Heart left ventricle (tissue), 16 donors: ENCODE data around the gene E2F1. TPM values are rescaled to one million over a fixed set of nuclear protein-coding genes. Genes with fewer than 3 reads are reported as not detected.

ENCODE experiments used
- ATAC-seq, 4 donors: fragments of 200-7000 bp; cut with Tn5 transposase; one replicate each; pipeline ENCODE4 v1.9.1; 2020 to 2022; ENCODE audit warnings: moderate library complexity in 4 of 4, mild to moderate bottlenecking in 3 of 4, moderate number of reproducible peaks in 1 of 4
- DNase-seq, 5 donors: peaks; one replicate each; pipeline ENCODE4 v3.0.0-alpha.2; 2020
- H3K27ac ChIP-seq, 12 donors: fragments of 200-600 bp; sonication (generic) in 4 of 12; one replicate each; pipeline versions ENCODE4 v1.5.0 to v1.8.0; 2016 to 2022; ENCODE audit warnings: mild to moderate bottlenecking in 2 of 12
- H3K27me3 ChIP-seq, 9 donors: fragments of 200-600 bp; sonication (generic) in 2 of 9; one replicate each; pipeline versions ENCODE4 v1.5.1 to v1.8.0; 2016 to 2022; ENCODE audit warnings: mild to moderate bottlenecking in 3 of 9
- H3K36me3 ChIP-seq, 9 donors: fragments of 200-600 bp; sonication (generic) in 2 of 9; one replicate each; pipeline versions ENCODE4 v1.5.0 to v1.8.0; 2018 to 2022; ENCODE audit warnings: mild to moderate bottlenecking in 2 of 9
- H3K4me1 ChIP-seq, 12 donors: fragments of 200-600 bp; sonication (generic) in 4 of 12; one replicate each; pipeline versions ENCODE4 v1.5.0 to v1.8.0; 2016 to 2022; ENCODE audit warnings: mild to moderate bottlenecking in 3 of 12
- H3K4me3 ChIP-seq, 12 donors: fragments of 200-600 bp; sonication (generic) in 4 of 12; one replicate each; pipeline versions ENCODE4 v1.5.0 to v1.8.0; 2017 to 2022; ENCODE audit warnings: mild to moderate bottlenecking in 9 of 12, moderate library complexity in 4 of 12
- H3K9me3 ChIP-seq, 12 donors: fragments of 200-600 bp; sonication (generic) in 4 of 12; one replicate each; pipeline versions ENCODE4 v1.5.0 to v1.8.0; 2016 to 2022; ENCODE audit warnings: mild to moderate bottlenecking in 1 of 12
- POLR2A ChIP-seq, 2 donors: fragments of 450-650 bp; IDR thresholded peaks; one replicate each; pipeline ENCODE4 v1.6.1; 2017; ENCODE audit warnings: antibody characterized with exemption in 2 of 2, mild to moderate bottlenecking in 2 of 2, moderate library complexity in 2 of 2
- WGBS, 4 donors: extraction: QIAGEN DNeasy Blood & Tissue Kit in 2 of 4; methylation state at CpG; one replicate each; pipeline versions ENCODE4 v1.1.5 to v1.1.7; 2013 to 2018; 5-methylcytosine and 5-hydroxymethylcytosine counted together
- intact Hi-C, 10 donors: fragments of 100-400 bp; cut with DNase I; formaldehyde crosslinking; loops; one replicate each; pipeline versions ENCODE4 v1.11.1 to v1.14.2; 2022
- polyA plus RNA-seq, 2 donors: library from polyadenylated mRNA; stranded (reverse); fragments of 200-250 nt; gene quantifications; one replicate each; pipeline ENCODE4 v1.2.3, GENCODE V29; 2013
- total RNA-seq, 9 donors: library from RNA; depleted of rRNA in 2 of 9; stranded (reverse); fragments of >200 nt in 2 of 9; fragmentation: NEBNext Ultra II Directional in 3 of 9; extraction: Animal tissue kit (Norgen Biotek cat#: 25700) in 3 of 9; gene quantifications; one replicate each; pipeline versions ENCODE4 v1.1.0 to v1.2.4, GENCODE V29; 2016 to 2023
- TF ChIP-seq, protein P1 (sequence below), 12 donors: fragments of 200-600 bp; sonication (generic) in 4 of 12; IDR thresholded peaks; one replicate each; pipeline versions ENCODE4 v1.5.0 to v1.8.0; 2018 to 2022; ENCODE audit warnings: antibody characterized with exemption in 12 of 12, mild to moderate bottlenecking in 5 of 12
- donor health status: ischemic (EF 13 %, LVEDD 7.1; RV severe dilation, severe dysfunction).
- donor health status: healthy with polysubstance abuse.
- donor health status: DM: no; HTN: yes; CAD: no.
- donor health status: DM: no; HTN: no; CAD: no.
- donor health status: ischemic (EF 25% LVEDD 6.9; RV normal size, moderate dysfunction).
- donor health status: ischemic (EF 25% LVEDD 5.7; RV mildly dilated, moderate dysfunction).
- donor health status: healthy.
- donor health status: DM: yes; HTN: yes; CAD: no.
- donor health status: ischemic (EF 35%, LVEDD 5.7; RV mildly dilated, moderate dysfunction).
- donor health status: nonischemic (EF 11% LVEDD 7.7; RV severe dilation, severe dysfunction).
- donor health status: DM: yes; HTN: yes; CAD: no.
- donor health status: PGD.
- donor health status: ischemic (EF 29% LVEDD 5.4; RV normal size, mild dysfunction).
- donor health status: nonischemic (EF 23%, LVEDD 6.1; RV moderate dilation, normal function).

The E2F1 gene
- total and polyA plus RNA-seq, 11 donors: 0.32 to 6.4 (median 1.1) TPM

DNA sequence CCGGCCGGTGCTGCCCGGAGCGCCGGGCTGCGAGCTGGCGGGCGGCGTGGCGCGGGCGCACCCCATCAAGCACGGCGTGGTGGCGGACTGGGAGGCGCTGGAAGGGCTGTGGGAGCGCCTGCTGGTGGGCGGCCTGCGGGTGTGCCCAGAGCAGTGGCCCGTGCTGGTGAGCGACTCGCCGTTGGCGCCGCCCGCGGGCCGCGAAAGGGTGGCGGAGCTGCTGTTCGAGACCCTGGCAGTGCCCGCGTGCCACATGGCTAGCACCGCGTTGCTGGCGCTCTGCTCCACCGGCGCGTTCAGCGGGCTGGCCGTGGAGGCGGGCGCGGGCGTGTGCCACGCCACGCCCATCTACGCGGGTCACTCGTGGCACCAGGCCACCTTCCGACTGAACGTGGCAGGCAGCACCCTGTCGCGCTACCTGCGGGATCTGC is 18.9 kb downstream of the E2F1 start:
- intact Hi-C loops: loop anchor here in 5 of 10 donors (5.0 kb wide), 4 partner anchors 65 to 265 kb away; partner anchors contain the start of genes CDK5RAP1 (in 1 of the 5) and ZNF341 (in 1 of the 5)
- no peaks in the 10 kb centered on the region for H3K27me3 ChIP-seq
- H3K4me3 ChIP-seq: peak overlapping the region; percentile 19 to 74 (median 62)
- peaks cover 0 to 34% (median 8%) of the 10 kb centered on the region in 9 donors for H3K36me3 ChIP-seq
- whole genome bisulfite sequencing, 4 donors: 3 to 13% (median 10%) methylated on average over 6 to 55 of the region's 55 CpGs
- H3K27ac ChIP-seq: peak overlapping the region; percentile 25 to 94 (median 84)
- ATAC-seq (peak in 2 of 4 donors; percentile 17 to 18), DNase-seq (peak in 4 of 5 donors; percentile 46 to 83 (median 62))
- TF ChIP-seq POLR2A (IDR thresholded peaks at IDR 0.05): no peak
- TF ChIP-seq, protein P1, sequence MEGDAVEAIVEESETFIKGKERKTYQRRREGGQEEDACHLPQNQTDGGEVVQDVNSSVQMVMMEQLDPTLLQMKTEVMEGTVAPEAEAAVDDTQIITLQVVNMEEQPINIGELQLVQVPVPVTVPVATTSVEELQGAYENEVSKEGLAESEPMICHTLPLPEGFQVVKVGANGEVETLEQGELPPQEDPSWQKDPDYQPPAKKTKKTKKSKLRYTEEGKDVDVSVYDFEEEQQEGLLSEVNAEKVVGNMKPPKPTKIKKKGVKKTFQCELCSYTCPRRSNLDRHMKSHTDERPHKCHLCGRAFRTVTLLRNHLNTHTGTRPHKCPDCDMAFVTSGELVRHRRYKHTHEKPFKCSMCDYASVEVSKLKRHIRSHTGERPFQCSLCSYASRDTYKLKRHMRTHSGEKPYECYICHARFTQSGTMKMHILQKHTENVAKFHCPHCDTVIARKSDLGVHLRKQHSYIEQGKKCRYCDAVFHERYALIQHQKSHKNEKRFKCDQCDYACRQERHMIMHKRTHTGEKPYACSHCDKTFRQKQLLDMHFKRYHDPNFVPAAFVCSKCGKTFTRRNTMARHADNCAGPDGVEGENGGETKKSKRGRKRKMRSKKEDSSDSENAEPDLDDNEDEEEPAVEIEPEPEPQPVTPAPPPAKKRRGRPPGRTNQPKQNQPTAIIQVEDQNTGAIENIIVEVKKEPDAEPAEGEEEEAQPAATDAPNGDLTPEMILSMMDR (IDR thresholded peaks at IDR 0.05): no peak
- no peaks in the 10 kb centered on the region for H3K9me3 ChIP-seq
- H3K4me1 ChIP-seq: peaks cover 3 to 63% (median 37%) of the 10 kb centered on the region in 12 donors

DNA sequence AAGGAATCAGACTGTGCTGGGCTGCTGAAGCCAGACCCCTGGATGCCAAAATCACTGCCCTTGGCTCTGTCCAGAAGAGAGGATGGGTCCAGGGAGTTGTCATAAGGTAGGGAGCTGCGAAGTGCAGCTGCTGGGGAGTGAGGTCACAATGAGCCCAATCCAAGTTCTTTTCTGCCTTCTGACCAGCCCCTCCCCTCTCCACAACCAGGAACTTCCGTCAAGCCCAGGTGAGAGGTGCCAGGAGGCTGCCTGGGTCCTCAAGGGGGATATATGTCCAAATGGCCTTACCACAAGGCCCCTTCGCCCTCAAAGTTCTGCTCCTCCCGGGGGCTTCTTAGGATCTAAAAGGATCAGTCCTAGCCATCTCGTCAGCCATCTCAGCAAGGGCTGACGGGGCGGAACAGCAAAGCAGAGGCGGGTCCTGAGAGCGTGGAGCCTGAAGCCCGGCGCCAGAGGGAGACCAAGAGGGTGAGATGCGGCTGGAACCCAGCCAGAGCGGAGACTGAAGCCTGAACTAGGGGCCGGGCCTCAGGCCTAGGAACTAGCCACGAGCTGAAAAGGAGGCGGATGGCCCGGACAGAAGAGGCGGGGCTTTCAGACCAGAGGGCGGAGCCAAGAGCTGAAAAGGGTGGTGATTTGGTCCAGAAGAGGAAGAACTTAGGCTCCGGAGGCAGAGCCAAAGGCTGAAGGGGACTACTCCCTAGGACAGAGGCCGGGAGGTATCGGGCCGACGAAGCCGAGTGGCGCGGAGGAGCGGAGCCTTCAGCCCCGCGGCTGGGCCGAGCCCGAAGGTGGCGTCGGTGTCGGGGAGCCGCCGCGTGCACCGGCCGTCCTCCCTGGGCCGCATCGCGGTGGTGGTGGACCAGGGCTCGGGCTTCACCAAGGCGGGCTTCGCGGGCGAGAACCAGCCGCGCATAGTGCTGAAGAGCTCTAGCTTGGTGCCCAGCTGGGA is 19.6 kb downstream of the E2F1 start, which contains the start of gene ACTL10:
ACTL10 (plus strand) TSS at position 651 of the 952 bp plus-strand sequence. CDS start 555 bp downstream, outside the sequence.
- 2 to 14% (median 5%) methylated on average over 29 to 50 of the region's 50 CpGs for WGBS, 4 donors
- intact Hi-C loops: loop anchor here in 5 of 10 donors (5.0 kb wide), 4 partner anchors 66 to 264 kb away; partner anchors contain the start of genes CDK5RAP1 (in 1 of the 5) and ZNF341 (in 1 of the 5)
- H3K4me3 ChIP-seq: peak within 1 kb of the TSS; percentile 19 to 74 (median 62)
- H3K36me3 ChIP-seq: peaks cover 0 to 27% (median 8%) of the 10 kb centered on the region in 9 donors
- peaks cover 3 to 62% (median 36%) of the 10 kb centered on the region in 12 donors for H3K4me1 ChIP-seq
- no peaks in the 10 kb centered on the region for H3K27me3 ChIP-seq
- H3K9me3 ChIP-seq: no peaks in the 10 kb centered on the region
- peak within 1 kb of the TSS; percentile 25 to 94 (median 84) for H3K27ac ChIP-seq
- TF ChIP-seq, protein P1 (IDR thresholded peaks at IDR 0.05): peak in 8 of 12 donors; percentile 9 to 66 (median 32)
- peak in 1 of 2 donors; percentile 97 for TF ChIP-seq POLR2A (IDR thresholded peaks at IDR 0.05)
- peak; percentile 97 to 99 (median 97) for DNase-seq
- peak; percentile 76 to 86 (median 82) for ATAC-seq

DNA sequence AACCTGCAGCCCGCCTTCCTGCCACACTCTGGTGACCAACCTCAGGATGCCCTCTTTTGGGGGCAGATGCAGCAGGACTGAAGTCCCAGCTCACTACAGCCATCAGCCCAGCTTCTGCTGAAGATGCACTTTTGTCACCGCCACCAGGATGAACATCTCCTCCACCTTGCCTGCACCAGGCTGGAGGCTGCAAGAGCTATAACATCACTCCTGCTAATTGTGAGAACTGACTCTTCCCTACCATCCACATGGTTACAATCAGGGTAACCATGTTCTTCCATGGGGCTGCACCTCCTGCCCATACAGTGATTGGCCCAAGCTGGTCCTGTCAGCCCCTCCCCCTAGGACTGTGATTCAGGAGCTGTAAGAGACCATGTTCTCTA is 21.4 kb downstream of the E2F1 start:
- Histone ChIP-seq H3K36me3 (peaks cover 0 to 20% (median 12%) of the 10 kb centered on the region in 9 donors), H3K4me3 (no peak overlapping the region), H3K9me3 (no peaks in the 10 kb centered on the region), H3K4me1 (peaks cover 3 to 52% (median 35%) of the 10 kb centered on the region in 12 donors), H3K27ac (peak overlapping the region in 1 of 12 donors; percentile 93), H3K27me3 (no peaks in the 10 kb centered on the region)
- DNase-seq: peak in 1 of 5 donors; percentile 26
- intact Hi-C loops: loop anchor here in 5 of 10 donors (5.0 kb wide), 4 partner anchors 68 to 262 kb away; partner anchors contain the start of genes CDK5RAP1 (in 2 of the 5) and ZNF341 (in 1 of the 5)
- WGBS, 4 donors: 96 to 100% (median 98%) methylated on average over 2 of the region's 2 CpGs
- no peak for TF ChIP-seq POLR2A (IDR thresholded peaks at IDR 0.05)
- TF ChIP-seq, protein P1 (IDR thresholded peaks at IDR 0.05): no peak
- ATAC-seq: no peak
